ENCODE measurements around the gene ADAMTS18.

DNA sequence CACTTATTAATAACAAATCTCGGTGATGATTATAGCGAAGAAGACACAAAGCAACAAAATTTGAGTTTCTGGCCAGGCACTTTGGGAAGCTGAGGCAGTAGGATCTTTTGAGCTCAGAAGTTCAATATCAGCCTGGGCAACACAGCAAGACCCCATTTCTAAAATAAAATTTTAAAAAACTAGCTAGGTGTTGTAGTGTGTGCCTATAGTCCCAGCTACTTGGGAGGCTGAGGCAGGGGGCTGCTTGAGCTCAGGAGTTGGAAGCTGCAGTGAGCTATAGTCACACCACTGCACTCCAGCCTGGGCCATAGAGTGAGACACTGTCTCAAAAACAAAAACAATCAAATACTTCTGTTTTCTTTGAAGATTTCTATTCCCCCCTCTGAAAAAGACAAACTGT, 130.7 kb downstream of the ADAMTS18 start:
- TF ChIP-seq CTCF (conservative IDR thresholded peaks at IDR 0.05; ENCODE audit: low read length) (no peak), EZH2phosphoT487 (IDR thresholded peaks at IDR 0.05; ENCODE audit: borderline replicate concordance, low read depth, low read length) (no peak)

Measured in OCI-LY7 (cell line).